GM12891 (cell line): ENCODE measurements around the gene LRRC47.

Experiments used
- PAX5 ChIP-seq: IDR thresholded peaks from 2 replicates; pipeline ENCODE4 v1.6.1; 2011; ENCODE audit warnings: low read length, moderate library complexity, mild to moderate bottlenecking; ENCODE audit not compliant: insufficient read depth, severe bottlenecking
- POLR2A ChIP-seq: IDR thresholded peaks from 2 replicates; pipeline ENCODE4 v1.6.1; 2011; ENCODE audit warnings: low read depth, low read length, control low read depth
- POLR2AphosphoS5 ChIP-seq: IDR thresholded peaks from 2 replicates; pipeline ENCODE4 v1.6.1; 2011; ENCODE audit warnings: low read depth, low read length, control low read depth
- POU2F2 ChIP-seq: IDR thresholded peaks from 2 replicates; pipeline ENCODE4 v1.6.1; 2011; ENCODE audit warnings: low read depth, mild to moderate bottlenecking, control low read depth, low read length, moderate library complexity
- SPI1 ChIP-seq: IDR thresholded peaks from 2 replicates; pipeline ENCODE4 v1.6.1; 2011; ENCODE audit warnings: low read depth, low read length, control low read depth

- TF ChIP-seq POLR2AphosphoS5 (no peak), PAX5 (no peak), POLR2A (no peak), SPI1 (no peak), POU2F2 (no peak)
Observed at GRCh38 chr1:3746389-3746829, 49.9 kb downstream of the LRRC47 start.
